Upper lobe of left lung (tissue), 6 donors: Measurements from ENCODE around the gene DNAI7. TPM values are rescaled to one million over a fixed set of nuclear protein-coding genes. Genes with fewer than 3 reads are reported as not detected.

Source experiments
- ATAC-seq, 2 donors: fragments of 200-7000 bp; cut with Tn5 transposase; one replicate each; pipeline ENCODE4 v1.9.1; 2022; ENCODE audit warnings: mild to moderate bottlenecking in 2 of 2, moderate library complexity in 2 of 2; ENCODE audit not compliant: low FRiP score in 2 of 2
- DNase-seq, 2 donors: peaks; one replicate each; pipeline ENCODE4 v3.0.0-alpha.2; 2019 to 2020
- H3K27ac ChIP-seq, 4 donors: fragments of 200-600 bp; sonication (generic); one replicate each; pipeline ENCODE4 v1.5.1; 2016 to 2019
- H3K27me3 ChIP-seq, 4 donors: fragments of 200-600 bp; sonication (generic); one replicate each; pipeline ENCODE4 v1.5.1; 2017 to 2019
- H3K36me3 ChIP-seq, 4 donors: fragments of 200-600 bp; sonication (generic); one replicate each; pipeline ENCODE4 v1.5.1; 2016 to 2019
- H3K4me1 ChIP-seq, 4 donors: fragments of 200-600 bp; sonication (generic); one replicate each; pipeline ENCODE4 v1.5.1; 2018 to 2019
- H3K4me3 ChIP-seq, 4 donors: fragments of 200-600 bp; sonication (generic); one replicate each; pipeline ENCODE4 v1.5.1; 2017 to 2019; ENCODE audit warnings: mild to moderate bottlenecking in 2 of 4, moderate library complexity in 1 of 4
- H3K9me3 ChIP-seq, 4 donors: fragments of 200-600 bp; sonication (generic); one replicate each; pipeline ENCODE4 v1.5.1; 2018 to 2019
- EP300 ChIP-seq, 4 donors: sonication (generic); formaldehyde crosslinking; IDR thresholded peaks; one replicate each; pipeline ENCODE4 v1.5.1; 2017; ENCODE audit warnings: antibody characterized with exemption in 4 of 4, control low read depth in 2 of 4
- POLR2A ChIP-seq, 4 donors: fragments of 450-650 bp; IDR thresholded peaks; one replicate each; pipeline ENCODE4 v1.5.1; 2016 to 2017; ENCODE audit warnings: antibody characterized with exemption in 4 of 4, mild to moderate bottlenecking in 2 of 4
- POLR2AphosphoS5 ChIP-seq, 2 donors: sonication (generic); formaldehyde crosslinking; IDR thresholded peaks; one replicate each; pipeline ENCODE4 v1.5.1; 2017; ENCODE audit warnings: antibody characterized with exemption in 2 of 2
- WGBS, 2 donors: methylation state at CpG; one replicate each; pipeline ENCODE4 v1.1.5; 2017 to 2018; 5-methylcytosine and 5-hydroxymethylcytosine counted together
- total RNA-seq, 6 donors: library from RNA; depleted of rRNA in 4 of 6; stranded (reverse); fragments of >200 nt in 4 of 6; gene quantifications; one replicate each; pipeline versions ENCODE4 v1.1.0 to v1.2.1, GENCODE V29; 2016 to 2021
- TF ChIP-seq, protein P1 (sequence below), 6 experiments: fragments of 450-650 bp in 4 of 6; fragments of 200-600 bp in 2 of 6; sonication (generic) in 2 of 6; IDR thresholded peaks; one replicate each; pipeline ENCODE4 v1.5.1; 2016 to 2019; ENCODE audit warnings: antibody characterized with exemption in 6 of 6
- donor health status: DM: no; HTN: no; CAD: no; lungs with moderate emphysema.
- donor health status: DM: no; HTN: yes; CAD: no; lungs with severe emphysema.

The DNAI7 gene
- total RNA-seq, 6 donors from 2014 or later, result 0.72 to 22.3 (median 4.1) TPM

DNA sequence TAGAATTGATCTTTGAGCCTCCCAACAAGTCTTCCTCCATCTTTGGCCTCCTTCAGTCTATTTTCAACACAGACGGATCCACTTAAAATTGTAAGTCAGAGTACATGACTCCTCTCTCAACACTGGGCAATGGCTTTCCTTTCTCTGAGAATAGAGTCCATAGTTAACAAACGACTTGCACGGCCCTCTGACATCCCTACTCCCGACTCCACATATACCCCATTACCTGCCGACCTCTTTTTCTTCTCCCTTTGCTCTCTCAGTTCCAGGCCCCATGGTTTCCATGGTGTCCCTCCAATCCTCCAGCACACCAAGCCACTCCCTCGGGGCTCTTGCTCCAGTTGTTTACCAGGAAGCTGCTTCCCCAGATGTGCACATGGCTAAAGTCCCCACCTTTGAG is 84.7 kb downstream of the DNAI7 start:
- Histone ChIP-seq H3K27me3 (no peaks in the 10 kb centered on the region), H3K27ac (no peak overlapping the region), H3K36me3 (peaks cover 0 to 4% (median 0%) of the 10 kb centered on the region in 4 donors), H3K4me3 (no peak overlapping the region), H3K9me3 (no peaks in the 10 kb centered on the region), H3K4me1 (no peaks in the 10 kb centered on the region)
- WGBS, 2 donors, result 90% methylated on average over 6 of the region's 6 CpGs
- no peak for TF ChIP-seq POLR2AphosphoS5 (IDR thresholded peaks at IDR 0.05)
- TF ChIP-seq EP300 (IDR thresholded peaks at IDR 0.05), result no peak
- TF ChIP-seq POLR2A (IDR thresholded peaks at IDR 0.05), result no peak
- TF ChIP-seq, protein P1, sequence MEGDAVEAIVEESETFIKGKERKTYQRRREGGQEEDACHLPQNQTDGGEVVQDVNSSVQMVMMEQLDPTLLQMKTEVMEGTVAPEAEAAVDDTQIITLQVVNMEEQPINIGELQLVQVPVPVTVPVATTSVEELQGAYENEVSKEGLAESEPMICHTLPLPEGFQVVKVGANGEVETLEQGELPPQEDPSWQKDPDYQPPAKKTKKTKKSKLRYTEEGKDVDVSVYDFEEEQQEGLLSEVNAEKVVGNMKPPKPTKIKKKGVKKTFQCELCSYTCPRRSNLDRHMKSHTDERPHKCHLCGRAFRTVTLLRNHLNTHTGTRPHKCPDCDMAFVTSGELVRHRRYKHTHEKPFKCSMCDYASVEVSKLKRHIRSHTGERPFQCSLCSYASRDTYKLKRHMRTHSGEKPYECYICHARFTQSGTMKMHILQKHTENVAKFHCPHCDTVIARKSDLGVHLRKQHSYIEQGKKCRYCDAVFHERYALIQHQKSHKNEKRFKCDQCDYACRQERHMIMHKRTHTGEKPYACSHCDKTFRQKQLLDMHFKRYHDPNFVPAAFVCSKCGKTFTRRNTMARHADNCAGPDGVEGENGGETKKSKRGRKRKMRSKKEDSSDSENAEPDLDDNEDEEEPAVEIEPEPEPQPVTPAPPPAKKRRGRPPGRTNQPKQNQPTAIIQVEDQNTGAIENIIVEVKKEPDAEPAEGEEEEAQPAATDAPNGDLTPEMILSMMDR (IDR thresholded peaks at IDR 0.05), result no peak
- no peak for DNase-seq
- ATAC-seq, result no peak

DNA sequence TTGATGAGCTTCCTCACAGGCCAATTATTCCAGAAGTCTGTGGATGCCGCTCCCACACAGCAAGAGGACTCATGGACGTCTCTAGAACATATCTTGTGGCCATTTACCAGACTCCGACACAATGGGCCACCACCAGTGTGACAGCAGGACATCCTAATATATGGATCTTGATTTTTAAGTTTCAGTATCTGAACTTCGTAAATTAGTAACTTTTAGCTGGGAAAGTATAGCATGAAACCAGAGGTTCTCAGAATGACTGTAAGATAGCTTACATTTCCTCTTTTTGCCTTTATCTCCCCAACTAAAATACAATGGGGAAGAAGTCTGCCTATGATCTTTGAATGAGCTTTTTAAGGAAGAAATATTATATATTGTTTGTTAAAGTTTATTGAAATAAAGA is 87.0 kb downstream of the DNAI7 start:
- 91 to 94% methylated on average over 4 of the region's 4 CpGs for WGBS, 2 donors
- DNase-seq (no peak), ATAC-seq (no peak)
- Histone ChIP-seq H3K27ac (no peak overlapping the region), H3K27me3 (no peaks in the 10 kb centered on the region), H3K4me1 (no peaks in the 10 kb centered on the region), H3K4me3 (no peak overlapping the region), H3K9me3 (no peaks in the 10 kb centered on the region), H3K36me3 (peaks cover 0 to 4% (median 0%) of the 10 kb centered on the region in 4 donors)
- TF ChIP-seq, protein P1 (IDR thresholded peaks at IDR 0.05), result no peak
- no peak for TF ChIP-seq POLR2A (IDR thresholded peaks at IDR 0.05)

DNA sequence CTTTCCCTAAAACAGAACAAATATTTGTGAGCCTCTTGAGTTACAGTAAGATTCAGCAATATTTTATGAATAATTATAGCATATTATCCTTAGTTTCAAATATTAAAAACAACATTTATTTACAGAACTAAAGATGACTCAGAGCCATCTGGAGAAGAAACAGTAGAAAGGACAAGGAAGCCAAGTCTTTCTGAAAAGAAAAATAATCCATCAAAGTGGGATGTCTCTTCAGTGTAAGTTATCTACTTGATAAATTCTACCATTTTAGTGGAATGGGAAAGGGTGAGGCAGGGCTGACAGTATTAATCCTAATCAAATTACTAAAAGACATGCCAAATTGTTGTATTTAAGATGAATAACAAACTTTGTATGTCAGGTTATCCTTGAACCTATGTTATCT is 88.1 kb downstream of the DNAI7 start:
- H3K27ac ChIP-seq, result no peak overlapping the region
- no peaks in the 10 kb centered on the region for H3K27me3 ChIP-seq
- no peak for TF ChIP-seq EP300 (IDR thresholded peaks at IDR 0.05)
- TF ChIP-seq, protein P1 (IDR thresholded peaks at IDR 0.05), result no peak
- no peak for TF ChIP-seq POLR2AphosphoS5 (IDR thresholded peaks at IDR 0.05)
- TF ChIP-seq POLR2A (IDR thresholded peaks at IDR 0.05), result no peak
- peaks cover 0 to 4% (median 1%) of the 10 kb centered on the region in 4 donors for H3K36me3 ChIP-seq
- H3K4me3 ChIP-seq, result no peak overlapping the region
- DNase-seq (no peak), ATAC-seq (no peak)
- H3K9me3 ChIP-seq, result no peaks in the 10 kb centered on the region
- H3K4me1 ChIP-seq, result no peaks in the 10 kb centered on the region

DNA sequence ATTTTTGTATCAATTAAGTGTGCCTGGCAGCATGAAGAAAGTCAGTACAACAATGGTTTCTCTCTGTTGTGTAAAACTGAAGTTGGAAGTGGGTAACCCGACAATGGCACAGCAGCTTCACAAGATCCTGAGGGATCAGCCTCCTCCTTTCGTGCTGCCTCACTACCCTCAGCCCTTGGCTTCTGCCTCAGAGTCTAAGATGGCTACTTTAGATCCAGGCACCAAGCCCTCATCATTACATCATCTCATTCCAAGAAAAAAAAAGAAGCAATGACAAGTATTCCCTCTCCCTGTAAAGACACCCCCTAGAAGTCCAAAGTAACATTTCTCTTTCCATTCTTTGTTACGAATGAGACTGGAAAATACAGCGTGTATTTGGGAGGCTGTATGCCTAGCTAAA is 92.6 kb downstream of the DNAI7 start:
- H3K27me3 ChIP-seq, result no peaks in the 10 kb centered on the region
- no peaks in the 10 kb centered on the region for H3K9me3 ChIP-seq
- WGBS, 2 donors, result 85 to 92% methylated on average over 4 of the region's 4 CpGs
- H3K36me3 ChIP-seq, result peaks cover 0 to 5% (median under 1%) of the 10 kb centered on the region in 4 donors
- H3K4me1 ChIP-seq, result no peaks in the 10 kb centered on the region
- DNase-seq (no peak), ATAC-seq (no peak)
- no peak for TF ChIP-seq POLR2AphosphoS5 (IDR thresholded peaks at IDR 0.05)
- TF ChIP-seq POLR2A (IDR thresholded peaks at IDR 0.05), result no peak
- no peak for TF ChIP-seq EP300 (IDR thresholded peaks at IDR 0.05)
- TF ChIP-seq, protein P1 (IDR thresholded peaks at IDR 0.05), result no peak
- H3K27ac ChIP-seq, result no peak overlapping the region
- no peak overlapping the region for H3K4me3 ChIP-seq

DNA sequence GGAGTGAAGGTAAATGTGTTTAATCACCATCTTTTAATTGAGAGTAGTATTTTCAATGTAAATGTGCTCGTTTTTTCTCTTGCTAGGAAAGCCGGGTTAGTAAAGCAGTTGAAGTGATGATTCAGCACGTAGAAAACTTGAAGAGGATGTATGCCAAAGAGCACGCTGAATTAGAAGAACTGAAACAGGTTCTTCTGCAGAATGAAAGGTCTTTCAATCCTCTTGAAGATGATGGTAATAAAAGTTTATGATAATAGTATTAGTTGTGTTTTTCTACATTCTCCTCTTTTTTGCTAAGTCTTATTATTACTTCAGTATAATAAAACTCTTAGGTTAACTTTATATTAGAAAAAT is 93.9 kb downstream of the DNAI7 start:
- no peaks in the 10 kb centered on the region for H3K9me3 ChIP-seq
- peaks cover 0 to 5% (median 0%) of the 10 kb centered on the region in 4 donors for H3K36me3 ChIP-seq
- 66 to 71% methylated on average over 4 of the region's 4 CpGs for WGBS, 2 donors
- TF ChIP-seq POLR2AphosphoS5 (IDR thresholded peaks at IDR 0.05) (no peak), POLR2A (IDR thresholded peaks at IDR 0.05) (no peak)
- TF ChIP-seq, protein P1 (IDR thresholded peaks at IDR 0.05), result no peak
- no peak overlapping the region for H3K4me3 ChIP-seq
- H3K27me3 ChIP-seq, result no peaks in the 10 kb centered on the region
- no peaks in the 10 kb centered on the region for H3K4me1 ChIP-seq
- ATAC-seq, result no peak
- no peak overlapping the region for H3K27ac ChIP-seq
- DNase-seq, result no peak
